Right renal pelvis (tissue), 4 donors: Measurements from ENCODE around the gene MAPRE3. TPM values are rescaled to one million over a fixed set of nuclear protein-coding genes. Genes with fewer than 3 reads are reported as not detected.

Source experiments
- DNase-seq, 4 donors: peaks; one replicate each; pipeline ENCODE4 v3.0.0-alpha.2; 2013; ENCODE audit warnings: low read depth in 4 of 4, low spot score in 3 of 4, missing footprints in 1 of 4
- polyA plus RNA-seq, 4 donors: library from polyadenylated mRNA; unstranded; fragments of 120-200 nt; gene quantifications; one replicate each; pipeline ENCODE4 v1.2.1, GENCODE V29; 2013; ENCODE audit not compliant: insufficient read length in 4 of 4

Gene MAPRE3
- polyA plus RNA-seq, 4 donors, result 13.8 to 16.8 (median 14.4) TPM

DNA sequence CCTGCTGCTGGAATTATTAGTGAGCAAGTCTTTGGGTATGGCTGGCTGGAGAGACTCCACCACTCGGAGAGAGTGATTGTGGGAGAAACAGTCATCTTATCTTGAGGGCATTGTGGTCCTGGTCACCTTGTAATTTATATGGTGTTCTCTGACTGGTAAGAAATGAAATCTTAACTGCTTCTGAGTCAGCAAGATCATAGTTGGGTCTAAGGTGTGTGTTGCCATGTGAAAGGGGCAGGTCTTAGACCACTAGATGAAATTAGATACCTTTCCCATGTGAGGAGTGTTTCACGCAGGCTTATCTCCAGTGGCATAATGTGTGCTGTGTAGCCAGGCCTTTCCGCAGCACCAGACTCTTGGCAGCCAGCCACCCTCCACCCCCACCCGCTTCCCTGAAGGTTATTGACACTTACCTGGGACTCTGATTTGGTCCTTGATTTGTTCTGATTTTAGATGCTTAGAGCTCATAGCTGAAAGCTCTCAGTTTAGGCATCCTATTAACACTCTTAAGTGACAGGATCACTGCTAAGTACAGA is 7.7 kb downstream of the MAPRE3 start:
- no peak for DNase-seq

DNA sequence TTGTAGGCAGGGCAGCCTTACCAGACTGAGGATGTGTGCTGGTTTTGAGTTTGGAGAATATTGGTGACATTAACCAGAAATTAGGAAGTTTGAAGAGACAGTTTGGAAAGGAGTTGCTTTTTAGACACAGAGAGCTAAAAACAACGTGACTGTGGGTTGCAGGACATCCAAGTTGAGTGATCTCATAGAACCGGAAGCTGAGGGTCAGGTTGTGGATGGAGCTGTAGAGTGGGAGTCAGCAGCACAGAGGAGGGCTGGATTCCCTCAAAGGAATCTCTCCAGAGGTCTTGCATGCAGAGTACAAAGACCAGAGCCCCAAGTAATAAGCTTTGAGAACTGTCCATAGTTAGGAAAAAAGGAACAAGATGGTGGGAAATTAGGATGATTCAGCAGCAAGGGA is 9.3 kb downstream of the MAPRE3 start:
- DNase-seq, result no peak

DNA sequence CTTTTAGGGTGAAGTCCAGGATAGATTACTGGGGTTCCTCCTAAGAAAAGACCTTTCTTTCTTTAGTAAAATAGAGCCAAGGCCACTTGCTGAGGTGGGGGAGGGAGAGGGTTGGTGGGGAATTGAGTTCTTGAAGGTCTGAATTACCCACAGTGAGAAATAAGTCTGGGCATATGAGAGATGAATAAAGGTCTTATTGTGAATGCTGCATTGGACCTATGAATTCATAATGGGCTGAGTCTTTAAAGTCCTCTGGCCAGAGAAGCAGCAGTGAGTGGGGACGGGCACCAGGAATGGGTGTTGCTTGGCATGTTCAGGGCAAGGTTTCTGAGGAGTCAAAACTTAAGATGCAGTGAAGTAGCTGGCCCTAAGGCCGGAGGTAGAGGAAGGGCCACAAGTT is 10.5 kb downstream of the MAPRE3 start:
- no peak for DNase-seq

DNA sequence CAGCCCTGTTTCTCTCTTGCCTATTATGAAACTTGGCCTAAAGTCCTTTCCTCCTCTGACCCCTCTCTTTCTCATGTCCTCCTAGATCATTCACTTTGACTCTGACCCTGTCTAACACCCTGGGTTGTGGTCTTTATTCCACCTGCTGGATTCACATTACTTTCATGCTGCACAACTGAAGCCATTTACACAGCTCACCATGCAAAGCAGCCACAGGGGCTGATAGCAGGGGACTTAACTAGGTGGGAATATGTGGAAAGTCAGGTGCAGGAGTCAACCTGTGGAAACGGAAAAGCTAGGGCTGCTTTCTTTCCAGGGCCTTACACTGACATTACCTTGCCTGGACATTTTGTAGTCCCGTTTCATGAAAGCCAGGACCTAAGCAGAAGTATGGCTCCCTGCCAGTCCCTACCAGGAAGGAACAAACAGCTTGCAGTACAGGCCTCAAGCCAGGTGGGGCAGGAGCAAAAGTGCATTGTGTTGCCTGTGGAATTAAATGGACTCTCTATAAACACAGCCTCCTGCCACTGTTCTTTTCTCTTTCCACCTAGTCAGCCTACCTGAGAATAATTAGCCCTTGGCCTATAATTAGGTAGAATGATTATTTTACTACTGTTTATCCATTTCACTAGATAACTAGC is 11.8 kb downstream of the MAPRE3 start:
- no peak for DNase-seq

DNA sequence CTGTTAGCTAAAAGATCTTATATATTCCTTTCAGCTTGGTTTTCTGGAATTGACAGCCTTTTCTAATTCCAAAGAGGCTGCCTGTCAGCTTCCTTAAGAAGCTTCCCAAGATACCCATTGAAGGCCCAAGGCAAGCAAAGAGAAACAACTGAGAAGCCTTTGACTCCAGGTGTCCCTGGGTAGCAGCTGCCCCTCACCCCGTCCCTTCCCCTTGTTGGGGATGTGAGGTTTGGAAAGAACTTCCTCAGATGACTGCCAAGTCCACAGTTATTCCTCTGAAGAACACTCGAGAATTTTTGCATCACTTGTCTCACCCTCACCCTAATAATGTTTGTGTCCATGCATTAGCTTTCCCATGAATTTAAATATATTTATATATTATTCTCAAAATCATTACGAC is 13.3 kb downstream of the MAPRE3 start:
- no peak for DNase-seq

DNA sequence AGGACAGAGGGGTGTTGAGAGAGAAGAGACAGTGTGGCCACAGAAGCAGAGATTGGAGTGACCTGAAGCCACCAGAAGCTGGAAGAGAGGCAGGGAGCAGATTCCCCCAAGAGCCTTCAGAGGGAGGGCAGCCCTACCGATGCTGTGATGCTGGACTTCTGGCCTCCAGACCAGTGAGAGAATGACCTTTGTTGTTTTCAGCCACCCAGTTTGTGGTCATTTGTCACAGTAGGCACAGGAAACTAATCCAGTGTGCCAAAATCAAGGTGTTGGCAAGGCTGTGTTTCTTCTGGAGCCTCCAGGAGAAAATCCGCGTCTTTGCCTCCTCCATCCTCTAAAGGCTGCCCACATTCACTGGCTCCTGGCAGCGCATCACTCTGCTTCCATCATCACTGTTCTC is 15.4 kb downstream of the MAPRE3 start:
- DNase-seq, result no peak

DNA sequence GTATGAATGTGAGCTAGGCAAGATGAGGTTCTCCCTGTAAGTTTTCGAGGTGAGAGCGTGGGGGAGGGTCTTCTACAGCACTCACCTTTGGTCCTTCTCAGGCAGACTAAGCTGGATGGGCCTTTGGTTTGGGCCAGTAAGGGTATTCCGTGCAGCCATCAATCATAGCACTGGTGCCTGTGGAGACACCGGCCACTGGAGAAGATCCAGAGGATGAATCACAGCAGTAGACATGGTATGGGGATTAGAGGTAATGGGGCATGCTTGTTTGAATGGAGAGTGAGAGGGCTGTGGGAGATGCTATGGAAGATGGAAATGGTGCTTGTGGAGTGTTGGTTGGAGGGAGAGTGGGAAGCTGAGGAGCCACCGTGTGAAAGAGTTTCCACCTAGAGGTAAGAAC is 16.1 kb downstream of the MAPRE3 start:
- DNase-seq, result no peak

DNA sequence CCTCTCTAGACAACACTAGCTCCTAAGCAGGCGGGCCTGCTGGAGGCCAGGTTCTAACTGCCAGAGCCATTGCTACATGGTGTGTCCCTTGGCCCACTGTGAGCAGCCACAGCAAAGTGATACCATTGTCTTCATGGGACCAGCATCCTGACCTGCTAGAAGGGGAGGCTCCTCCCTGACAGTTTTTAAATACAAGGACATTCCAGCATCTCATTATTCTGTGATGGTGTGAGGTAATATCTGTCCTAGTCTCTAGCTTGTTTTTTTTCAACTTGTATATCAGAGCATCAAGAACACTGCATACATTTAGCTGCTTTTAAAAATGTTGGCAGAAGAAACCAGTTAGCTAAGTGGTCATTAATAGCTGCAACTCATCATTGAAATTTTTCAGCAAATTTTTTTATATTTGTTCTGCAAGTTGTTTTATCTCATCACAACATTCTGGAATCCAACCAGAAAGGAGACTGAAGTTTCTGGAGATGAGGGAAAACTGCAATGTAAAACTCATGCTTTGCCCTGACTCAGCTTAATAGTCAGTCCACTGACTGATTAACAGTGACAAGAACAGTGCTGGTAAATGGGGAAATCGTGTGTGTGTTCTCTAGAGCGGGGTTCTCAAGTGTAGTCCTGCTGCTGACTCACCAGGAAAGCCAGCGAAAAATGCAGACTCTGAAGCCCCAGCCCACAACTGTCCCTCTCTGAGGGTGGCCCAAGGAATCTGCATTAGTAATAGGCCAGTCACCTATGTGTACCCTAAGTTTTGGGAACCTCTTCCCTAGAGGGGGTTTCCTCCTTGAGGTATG is 17.8 kb downstream of the MAPRE3 start:
- DNase-seq, result no peak

DNA sequence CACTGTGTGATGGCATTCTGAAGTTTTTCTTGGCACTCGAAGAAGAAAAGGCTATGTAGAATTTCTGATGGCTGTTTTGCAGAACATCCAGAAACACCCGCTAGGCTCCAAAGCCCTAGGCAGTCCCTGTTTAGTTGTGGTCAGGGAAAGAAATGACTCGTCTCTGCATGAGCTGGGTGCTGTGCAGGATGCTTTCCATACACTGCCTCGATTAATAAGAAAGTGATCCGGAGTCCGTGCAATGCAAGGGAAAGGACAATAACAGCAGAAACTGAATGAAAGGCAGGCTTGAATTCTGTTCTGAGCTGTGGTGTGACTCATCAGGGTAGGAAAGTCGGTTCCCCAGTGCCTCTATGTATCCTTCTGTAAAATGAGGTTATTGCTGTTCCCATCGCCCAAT is 18.7 kb downstream of the MAPRE3 start:
- no peak for DNase-seq

DNA sequence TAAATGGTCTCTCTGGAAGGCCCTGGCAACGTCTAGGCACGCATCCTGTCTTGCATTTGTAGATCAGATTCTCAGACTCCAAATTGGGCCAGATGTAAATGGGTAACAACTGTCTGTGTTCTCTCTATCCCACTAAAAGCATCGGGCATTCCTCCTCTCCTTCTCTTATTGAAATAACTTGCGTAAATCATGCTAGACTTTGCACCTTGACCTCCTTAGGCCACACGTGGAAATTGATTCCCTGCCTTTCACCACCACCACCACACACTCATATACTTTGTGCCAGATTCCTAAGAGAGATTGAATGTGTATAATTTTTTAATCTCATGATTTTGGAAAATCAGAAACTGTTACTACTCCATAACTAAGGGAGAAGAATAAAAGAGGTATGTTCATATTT is 21.3 kb downstream of the MAPRE3 start:
- no peak for DNase-seq

DNA sequence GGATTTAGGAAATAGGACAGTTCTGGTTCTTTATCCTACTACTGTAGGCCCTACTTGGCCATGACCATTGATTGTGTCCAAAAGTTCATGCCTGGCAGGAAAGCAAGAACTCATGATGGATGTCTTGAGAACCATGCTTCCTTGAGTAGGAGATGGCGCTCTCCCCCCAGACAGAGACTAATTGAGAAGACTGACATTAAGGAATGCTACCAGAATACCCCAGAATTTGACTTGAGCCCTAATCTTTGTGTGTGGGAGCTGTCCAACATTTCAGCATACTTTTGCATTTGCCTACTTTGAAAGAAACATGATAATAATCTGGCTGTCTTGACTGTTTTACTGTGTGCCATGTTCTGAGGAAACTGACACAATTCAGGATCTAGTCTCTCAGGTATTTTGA is 23.3 kb downstream of the MAPRE3 start:
- DNase-seq, result no peak

DNA sequence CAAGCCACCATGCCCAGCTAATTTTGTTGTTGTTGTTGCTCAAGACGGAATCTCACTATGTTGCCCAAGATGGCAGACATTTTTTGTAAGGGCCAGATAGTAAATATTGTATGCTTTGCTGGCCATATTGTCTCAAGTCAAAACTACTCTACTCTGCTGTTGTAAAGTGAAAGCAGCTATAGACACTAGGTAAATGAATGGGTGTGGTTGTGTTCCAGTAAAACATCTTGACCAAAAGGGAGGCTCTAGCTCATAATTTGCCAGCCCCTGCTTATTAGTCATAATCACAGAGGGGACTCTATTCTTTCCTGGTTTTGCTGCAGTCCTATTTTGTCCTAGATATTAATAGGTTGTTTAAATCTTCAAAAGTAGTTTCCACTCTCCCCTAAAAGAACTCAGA is 24.5 kb downstream of the MAPRE3 start:
- DNase-seq, result no peak

DNA sequence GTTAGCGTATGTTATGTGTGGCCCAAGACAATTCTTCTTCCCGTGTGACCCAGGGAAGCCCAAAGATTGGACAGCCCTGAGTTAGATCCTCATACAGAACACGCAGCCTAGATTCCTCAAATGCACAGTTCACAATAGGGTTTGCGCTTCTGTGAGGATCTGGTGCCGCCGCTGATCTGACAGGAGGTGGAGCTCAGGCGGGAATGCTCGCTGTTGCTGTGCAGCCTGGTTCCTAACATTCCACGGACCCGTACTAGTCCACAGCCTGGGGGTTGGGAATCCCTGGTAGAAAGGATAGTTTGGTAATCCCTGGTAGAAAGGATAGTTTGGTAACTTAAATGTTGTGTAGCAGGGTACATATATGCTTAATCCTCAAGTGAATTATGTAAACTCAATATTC is 27.0 kb downstream of the MAPRE3 start:
- no peak for DNase-seq

DNA sequence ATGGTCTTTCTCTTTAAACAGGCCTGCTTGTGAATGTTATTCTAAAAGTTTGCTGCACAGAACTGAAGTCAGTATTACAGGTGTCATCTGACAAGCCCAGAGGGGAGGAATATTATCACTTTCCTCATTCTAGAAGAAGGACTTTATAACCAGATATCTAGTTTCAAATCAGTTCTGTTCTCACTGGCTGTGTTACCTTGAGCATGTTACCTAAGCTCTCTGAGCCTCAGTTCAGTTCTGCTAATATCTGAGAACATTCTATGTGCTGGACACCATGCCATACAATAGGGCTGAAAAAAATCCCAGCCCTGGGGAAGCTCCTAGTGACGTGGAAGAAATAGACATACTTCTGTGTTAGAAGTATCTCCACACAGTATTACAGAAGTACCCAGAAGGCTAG is 27.9 kb downstream of the MAPRE3 start:
- DNase-seq, result no peak

DNA sequence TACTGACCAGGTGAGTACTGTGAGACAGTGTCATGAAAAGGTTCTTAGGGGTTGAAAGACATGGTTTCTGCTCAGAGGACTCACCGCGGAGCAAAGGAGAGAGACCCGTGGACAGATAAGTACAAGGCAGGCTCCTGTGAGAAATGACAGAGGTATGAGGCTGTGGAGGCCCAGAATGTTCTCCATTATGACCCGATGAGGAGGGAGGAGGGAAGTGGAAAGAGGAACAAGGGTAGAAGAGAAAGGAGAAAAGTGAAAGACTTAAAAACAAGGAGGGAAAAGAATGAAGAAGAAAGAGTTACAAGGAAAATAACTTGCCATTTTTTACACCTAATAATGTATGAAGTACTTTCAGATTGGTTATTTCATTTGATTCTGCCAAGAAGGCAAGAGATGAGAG is 29.8 kb downstream of the MAPRE3 start:
- DNase-seq, result no peak

DNA sequence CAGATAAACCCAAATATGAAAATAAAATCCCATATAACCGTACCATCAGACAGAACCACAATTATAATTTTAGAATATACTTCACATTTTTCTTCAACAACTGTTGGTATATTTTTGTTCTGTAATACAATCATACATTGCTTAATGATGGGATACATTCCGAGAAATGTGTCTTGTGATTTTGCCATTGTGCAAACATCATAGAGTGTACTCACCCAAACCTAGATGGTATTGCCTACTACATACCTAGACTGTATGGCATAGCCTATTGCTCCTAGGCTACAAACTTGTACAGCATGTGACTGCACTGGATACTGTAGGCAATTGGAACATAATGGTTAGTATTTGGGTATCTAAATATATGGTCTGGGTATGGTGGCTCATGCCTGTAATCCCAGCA is 30.6 kb downstream of the MAPRE3 start:
- no peak for DNase-seq

DNA sequence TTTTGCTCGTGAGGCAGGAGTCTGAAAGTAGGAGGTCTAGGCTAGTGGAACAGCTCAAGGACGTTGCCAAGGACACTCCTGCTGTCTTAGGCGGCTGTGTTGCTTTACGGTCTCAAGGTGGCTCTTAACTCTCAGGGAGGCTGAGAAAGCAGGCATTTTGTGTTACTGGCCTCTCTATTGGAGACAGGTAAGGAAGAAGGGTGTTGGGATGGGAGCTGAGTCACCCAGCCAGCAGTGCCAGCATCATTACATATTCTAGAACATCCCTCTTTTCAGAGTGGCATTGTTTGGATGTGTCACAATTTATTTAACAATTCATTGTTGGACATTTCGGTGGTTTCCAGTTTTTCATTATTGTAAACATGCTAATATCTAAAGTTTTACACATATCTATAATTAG is 31.5 kb downstream of the MAPRE3 start:
- DNase-seq, result no peak

DNA sequence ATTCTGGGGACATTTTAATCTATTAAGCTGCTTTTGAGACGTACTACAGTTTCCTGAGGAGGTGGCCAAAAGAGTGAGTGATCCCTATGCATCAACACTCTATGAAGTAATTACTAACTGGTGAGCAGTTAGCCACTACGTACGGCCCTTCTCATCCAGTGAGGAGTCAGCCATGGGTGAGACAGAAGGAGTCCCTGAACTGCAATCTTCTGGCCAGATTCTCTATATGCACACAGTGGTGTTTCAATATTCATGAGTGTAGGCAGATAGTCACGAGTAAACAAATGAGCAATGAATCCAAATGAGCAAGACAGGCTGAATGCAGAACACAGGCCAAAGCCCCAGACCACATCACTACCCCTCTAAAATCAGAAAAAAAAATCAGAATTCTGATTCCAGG is 32.6 kb downstream of the MAPRE3 start:
- no peak for DNase-seq

DNA sequence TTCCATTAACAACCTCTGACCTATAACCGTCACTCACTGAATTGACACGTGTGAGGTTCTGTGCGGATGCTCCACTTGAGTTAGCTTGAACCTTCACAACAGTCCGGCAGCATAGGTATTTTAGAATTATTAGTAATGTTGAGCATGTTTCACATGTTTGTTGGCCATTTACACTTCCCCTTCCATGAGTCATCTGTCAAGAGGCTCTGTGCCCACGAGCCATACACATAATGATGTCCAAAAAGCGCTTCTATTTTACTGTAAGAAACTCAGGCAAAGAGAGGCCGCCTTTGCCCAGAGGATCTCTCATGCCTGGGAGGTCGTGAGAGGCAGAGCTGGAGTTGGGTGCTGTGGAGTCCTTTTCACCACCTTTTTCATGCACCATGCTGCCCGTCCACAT is 33.4 kb downstream of the MAPRE3 start:
- no peak for DNase-seq

DNA sequence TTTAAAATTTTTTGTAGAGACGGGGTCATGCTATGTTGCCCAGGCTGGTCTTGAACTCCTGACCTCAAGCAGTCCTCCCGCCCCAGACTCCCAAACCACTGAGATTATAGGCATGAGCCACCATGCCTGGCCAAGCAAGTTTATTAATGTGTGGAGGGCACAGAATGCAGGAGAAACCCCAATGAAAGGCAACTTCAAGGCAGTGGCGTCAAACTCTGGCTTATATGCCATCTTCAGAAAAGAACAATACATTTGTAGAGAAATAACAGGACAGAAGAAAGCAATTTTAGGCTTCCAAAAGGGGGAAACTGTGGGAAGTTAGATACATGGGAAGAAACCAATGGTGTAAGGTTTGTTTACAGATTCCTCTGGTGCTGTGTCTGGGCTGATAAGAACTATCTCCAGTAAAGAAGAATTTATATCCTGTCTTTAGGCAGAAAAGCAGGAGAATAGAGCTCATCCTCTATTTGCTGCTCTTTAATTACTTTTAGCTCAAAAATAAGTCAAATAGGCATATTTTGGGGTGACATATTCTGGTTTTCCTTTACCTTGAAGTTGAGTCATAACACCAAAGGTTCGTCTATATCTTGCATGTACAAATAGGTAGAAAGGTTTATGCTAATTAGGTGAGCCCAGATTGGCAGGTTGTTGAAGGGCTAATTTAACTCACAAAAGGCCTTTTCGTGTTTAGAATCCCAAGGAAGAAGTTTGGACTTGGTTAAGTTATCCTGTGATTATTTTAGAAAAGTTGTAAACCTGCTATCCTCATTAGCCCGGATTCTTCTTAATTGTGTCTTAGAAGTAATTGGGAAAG is 36.4 kb downstream of the MAPRE3 start:
- DNase-seq, result no peak
